ENCODE data around the gene ADAMTSL1.

The ADAMTSL1 gene

GRCh38 chr9:18749711-18750110 is 275.8 kb downstream of the ADAMTSL1 start:
- Histone ChIP-seq H3K27me3 (ENCODE audit: control insufficient read depth in 2 of 2, insufficient read depth in 2 of 2, low read length in 2 of 2) (no peaks in the 10 kb centered on the region), H3K4me3 (ENCODE audit: low read length in 2 of 2) (no peak overlapping the region), H3K27ac (ENCODE audit: low read depth in 2 of 2, low read length in 2 of 2) (no peak overlapping the region), H3K36me3 (ENCODE audit: control insufficient read depth in 2 of 2, insufficient read depth in 2 of 2, low read length in 2 of 2) (no peaks in the 10 kb centered on the region), H3K9me3 (ENCODE audit: control insufficient read depth in 2 of 2, low read length in 2 of 2) (no peaks in the 10 kb centered on the region), H3K4me1 (ENCODE audit: control insufficient read depth in 2 of 2, insufficient read depth in 2 of 2, low read length in 2 of 2) (no peaks in the 10 kb centered on the region), H3K9ac (ENCODE audit: low read depth in 1 of 2, low read length in 2 of 2) (no peak overlapping the region)

- no peaks in the 10 kb centered on the region for H3K36me3 ChIP-seq (ENCODE audit: control insufficient read depth in 2 of 2, insufficient read depth in 2 of 2, low read length in 2 of 2)
- no peaks in the 10 kb centered on the region for H3K9me3 ChIP-seq (ENCODE audit: control insufficient read depth in 2 of 2, low read length in 2 of 2)
- H3K27me3 ChIP-seq (ENCODE audit: control insufficient read depth in 2 of 2, insufficient read depth in 2 of 2, low read length in 2 of 2): no peaks in the 10 kb centered on the region
- H3K27ac ChIP-seq (ENCODE audit: low read depth in 2 of 2, low read length in 2 of 2): no peak overlapping the region
- no peak overlapping the region for H3K4me3 ChIP-seq (ENCODE audit: low read length in 2 of 2)
- no peak overlapping the region for H3K9ac ChIP-seq (ENCODE audit: low read depth in 1 of 2, low read length in 2 of 2)
- H3K4me1 ChIP-seq (ENCODE audit: control insufficient read depth in 2 of 2, insufficient read depth in 2 of 2, low read length in 2 of 2): no peaks in the 10 kb centered on the region
Measured at GRCh38 chr9:18753904-18754303, 280.0 kb downstream of the ADAMTSL1 start.

GRCh38 chr9:18754537-18754936 is 280.6 kb downstream of the ADAMTSL1 start:
- Histone ChIP-seq H3K36me3 (ENCODE audit: control insufficient read depth in 2 of 2, insufficient read depth in 2 of 2, low read length in 2 of 2) (no peaks in the 10 kb centered on the region), H3K27ac (ENCODE audit: low read depth in 2 of 2, low read length in 2 of 2) (no peak overlapping the region), H3K9ac (ENCODE audit: low read depth in 1 of 2, low read length in 2 of 2) (no peak overlapping the region), H3K4me3 (ENCODE audit: low read length in 2 of 2) (no peak overlapping the region), H3K9me3 (ENCODE audit: control insufficient read depth in 2 of 2, low read length in 2 of 2) (no peaks in the 10 kb centered on the region), H3K4me1 (ENCODE audit: control insufficient read depth in 2 of 2, insufficient read depth in 2 of 2, low read length in 2 of 2) (no peaks in the 10 kb centered on the region), H3K27me3 (ENCODE audit: control insufficient read depth in 2 of 2, insufficient read depth in 2 of 2, low read length in 2 of 2) (no peaks in the 10 kb centered on the region)

- no peak overlapping the region for H3K4me3 ChIP-seq (ENCODE audit: low read length in 2 of 2)
- no peaks in the 10 kb centered on the region for H3K9me3 ChIP-seq (ENCODE audit: control insufficient read depth in 2 of 2, low read length in 2 of 2)
- H3K9ac ChIP-seq (ENCODE audit: low read depth in 1 of 2, low read length in 2 of 2): no peak overlapping the region
- H3K27ac ChIP-seq (ENCODE audit: low read depth in 2 of 2, low read length in 2 of 2): no peak overlapping the region
- H3K4me1 ChIP-seq (ENCODE audit: control insufficient read depth in 2 of 2, insufficient read depth in 2 of 2, low read length in 2 of 2): no peaks in the 10 kb centered on the region
- H3K36me3 ChIP-seq (ENCODE audit: control insufficient read depth in 2 of 2, insufficient read depth in 2 of 2, low read length in 2 of 2): no peaks in the 10 kb centered on the region
- no peaks in the 10 kb centered on the region for H3K27me3 ChIP-seq (ENCODE audit: control insufficient read depth in 2 of 2, insufficient read depth in 2 of 2, low read length in 2 of 2)
Measured at GRCh38 chr9:18755263-18755662, 281.3 kb downstream of the ADAMTSL1 start.

- no peaks in the 10 kb centered on the region for H3K4me1 ChIP-seq (ENCODE audit: control insufficient read depth in 2 of 2, insufficient read depth in 2 of 2, low read length in 2 of 2)
- no peaks in the 10 kb centered on the region for H3K9me3 ChIP-seq (ENCODE audit: control insufficient read depth in 2 of 2, low read length in 2 of 2)
- no peak overlapping the region for H3K4me3 ChIP-seq (ENCODE audit: low read length in 2 of 2)
- H3K36me3 ChIP-seq (ENCODE audit: control insufficient read depth in 2 of 2, insufficient read depth in 2 of 2, low read length in 2 of 2): no peaks in the 10 kb centered on the region
- H3K27me3 ChIP-seq (ENCODE audit: control insufficient read depth in 2 of 2, insufficient read depth in 2 of 2, low read length in 2 of 2): no peaks in the 10 kb centered on the region
- peak overlapping the region in 1 of 2 donors; percentile 5 for H3K27ac ChIP-seq (ENCODE audit: low read depth in 2 of 2, low read length in 2 of 2)
- H3K9ac ChIP-seq (ENCODE audit: low read depth in 1 of 2, low read length in 2 of 2): no peak overlapping the region
Measured at GRCh38 chr9:18756712-18757125, 282.8 kb downstream of the ADAMTSL1 start.

- no peak overlapping the region for H3K9ac ChIP-seq (ENCODE audit: low read depth in 1 of 2, low read length in 2 of 2)
- H3K9me3 ChIP-seq (ENCODE audit: control insufficient read depth in 2 of 2, low read length in 2 of 2): no peaks in the 10 kb centered on the region
- no peaks in the 10 kb centered on the region for H3K4me1 ChIP-seq (ENCODE audit: control insufficient read depth in 2 of 2, insufficient read depth in 2 of 2, low read length in 2 of 2)
- H3K27me3 ChIP-seq (ENCODE audit: control insufficient read depth in 2 of 2, insufficient read depth in 2 of 2, low read length in 2 of 2): no peaks in the 10 kb centered on the region
- H3K36me3 ChIP-seq (ENCODE audit: control insufficient read depth in 2 of 2, insufficient read depth in 2 of 2, low read length in 2 of 2): no peaks in the 10 kb centered on the region
- H3K4me3 ChIP-seq (ENCODE audit: low read length in 2 of 2): no peak overlapping the region
- H3K27ac ChIP-seq (ENCODE audit: low read depth in 2 of 2, low read length in 2 of 2): no peak overlapping the region
Measured at GRCh38 chr9:18759827-18760226, 285.9 kb downstream of the ADAMTSL1 start.

GRCh38 chr9:18761742-18762300 is 287.9 kb downstream of the ADAMTSL1 start:
- H3K9me3 ChIP-seq (ENCODE audit: control insufficient read depth in 2 of 2, low read length in 2 of 2): no peaks in the 10 kb centered on the region
- no peaks in the 10 kb centered on the region for H3K36me3 ChIP-seq (ENCODE audit: control insufficient read depth in 2 of 2, insufficient read depth in 2 of 2, low read length in 2 of 2)
- H3K27me3 ChIP-seq (ENCODE audit: control insufficient read depth in 2 of 2, insufficient read depth in 2 of 2, low read length in 2 of 2): no peaks in the 10 kb centered on the region
- no peaks in the 10 kb centered on the region for H3K4me1 ChIP-seq (ENCODE audit: control insufficient read depth in 2 of 2, insufficient read depth in 2 of 2, low read length in 2 of 2)
- no peak overlapping the region for H3K27ac ChIP-seq (ENCODE audit: low read depth in 2 of 2, low read length in 2 of 2)
- no peak overlapping the region for H3K4me3 ChIP-seq (ENCODE audit: low read length in 2 of 2)
- no peak overlapping the region for H3K9ac ChIP-seq (ENCODE audit: low read depth in 1 of 2, low read length in 2 of 2)

- Histone ChIP-seq H3K4me3 (ENCODE audit: low read length in 2 of 2) (no peak overlapping the region), H3K36me3 (ENCODE audit: control insufficient read depth in 2 of 2, insufficient read depth in 2 of 2, low read length in 2 of 2) (no peaks in the 10 kb centered on the region)
Measured at GRCh38 chr9:18766989-18767550, 293.1 kb downstream of the ADAMTSL1 start.

GRCh38 chr9:18768951-18769622 is 295.1 kb downstream of the ADAMTSL1 start:
- Histone ChIP-seq H3K36me3 (ENCODE audit: control insufficient read depth in 2 of 2, insufficient read depth in 2 of 2, low read length in 2 of 2) (no peaks in the 10 kb centered on the region), H3K27me3 (ENCODE audit: control insufficient read depth in 2 of 2, insufficient read depth in 2 of 2, low read length in 2 of 2) (no peaks in the 10 kb centered on the region), H3K9ac (ENCODE audit: low read depth in 1 of 2, low read length in 2 of 2) (no peak overlapping the region), H3K9me3 (ENCODE audit: control insufficient read depth in 2 of 2, low read length in 2 of 2) (no peaks in the 10 kb centered on the region), H3K4me3 (ENCODE audit: low read length in 2 of 2) (no peak overlapping the region), H3K4me1 (ENCODE audit: control insufficient read depth in 2 of 2, insufficient read depth in 2 of 2, low read length in 2 of 2) (no peaks in the 10 kb centered on the region), H3K27ac (ENCODE audit: low read depth in 2 of 2, low read length in 2 of 2) (no peak overlapping the region)

More at GRCh38 chr9:18766989-18767550, 293.1 kb downstream of the ADAMTSL1 start:
- Histone ChIP-seq H3K27ac (ENCODE audit: low read depth in 2 of 2, low read length in 2 of 2) (no peak overlapping the region), H3K9me3 (ENCODE audit: control insufficient read depth in 2 of 2, low read length in 2 of 2) (no peaks in the 10 kb centered on the region), H3K9ac (ENCODE audit: low read depth in 1 of 2, low read length in 2 of 2) (no peak overlapping the region), H3K27me3 (ENCODE audit: control insufficient read depth in 2 of 2, insufficient read depth in 2 of 2, low read length in 2 of 2) (no peaks in the 10 kb centered on the region), H3K4me1 (ENCODE audit: control insufficient read depth in 2 of 2, insufficient read depth in 2 of 2, low read length in 2 of 2) (no peaks in the 10 kb centered on the region)

GRCh38 chr9:18770131-18770908 is 296.4 kb downstream of the ADAMTSL1 start:
- Histone ChIP-seq H3K4me1 (ENCODE audit: control insufficient read depth in 2 of 2, insufficient read depth in 2 of 2, low read length in 2 of 2) (no peaks in the 10 kb centered on the region), H3K36me3 (ENCODE audit: control insufficient read depth in 2 of 2, insufficient read depth in 2 of 2, low read length in 2 of 2) (no peaks in the 10 kb centered on the region), H3K27me3 (ENCODE audit: control insufficient read depth in 2 of 2, insufficient read depth in 2 of 2, low read length in 2 of 2) (no peaks in the 10 kb centered on the region), H3K4me3 (ENCODE audit: low read length in 2 of 2) (no peak overlapping the region), H3K9ac (ENCODE audit: low read depth in 1 of 2, low read length in 2 of 2) (no peak overlapping the region), H3K9me3 (ENCODE audit: control insufficient read depth in 2 of 2, low read length in 2 of 2) (no peaks in the 10 kb centered on the region), H3K27ac (ENCODE audit: low read depth in 2 of 2, low read length in 2 of 2) (no peak overlapping the region)
